ENCODE measurements around the gene KCNK16. TPM values are rescaled to one million over a fixed set of nuclear protein-coding genes. Genes with fewer than 3 reads are reported as not detected.

The KCNK16 gene
- total RNA-seq, 1 donor from 2014 or later: not detected

- no peaks in the 10 kb centered on the region for H3K4me1 Mint-ChIP-seq (ENCODE audit: low read depth, unreplicated experiment)
- Histone ChIP-seq H3K4me3 (ENCODE audit: insufficient read depth, low read depth, low read length) (no peak overlapping the region), H2AFZ (ENCODE audit: low read depth, low read length) (no peak overlapping the region), H3K4me2 (ENCODE audit: low read length) (no peak overlapping the region), H3K4me1 (ENCODE audit: insufficient read depth, low read length) (no peaks in the 10 kb centered on the region), H3K9me3 (ENCODE audit: insufficient read depth, low read depth, low read length) (no peaks in the 10 kb centered on the region), H4K20me1 (ENCODE audit: insufficient read depth, low read length) (no peaks in the 10 kb centered on the region), H3K79me2 (ENCODE audit: insufficient read depth, low read length) (no peaks in the 10 kb centered on the region), H3K27ac (ENCODE audit: low read depth, low read length) (no peak overlapping the region), H3K9ac (ENCODE audit: low read length) (no peak overlapping the region), H3K27me3 (ENCODE audit: insufficient read depth, low read length) (no peaks in the 10 kb centered on the region), H3K36me3 (ENCODE audit: insufficient read depth, low read length) (no peaks in the 10 kb centered on the region)
- no peak overlapping the region for H3K4me3 Mint-ChIP-seq (ENCODE audit: unreplicated experiment)
- no peaks in the 10 kb centered on the region for H3K36me3 Mint-ChIP-seq (ENCODE audit: low read depth, unreplicated experiment)
- H3K27ac Mint-ChIP-seq (ENCODE audit: unreplicated experiment): no peak overlapping the region
- TF ChIP-seq EZH2 (IDR thresholded peaks at IDR 0.05; ENCODE audit: insufficient read depth, low read length): no peak
- TF ChIP-seq, protein P1, sequence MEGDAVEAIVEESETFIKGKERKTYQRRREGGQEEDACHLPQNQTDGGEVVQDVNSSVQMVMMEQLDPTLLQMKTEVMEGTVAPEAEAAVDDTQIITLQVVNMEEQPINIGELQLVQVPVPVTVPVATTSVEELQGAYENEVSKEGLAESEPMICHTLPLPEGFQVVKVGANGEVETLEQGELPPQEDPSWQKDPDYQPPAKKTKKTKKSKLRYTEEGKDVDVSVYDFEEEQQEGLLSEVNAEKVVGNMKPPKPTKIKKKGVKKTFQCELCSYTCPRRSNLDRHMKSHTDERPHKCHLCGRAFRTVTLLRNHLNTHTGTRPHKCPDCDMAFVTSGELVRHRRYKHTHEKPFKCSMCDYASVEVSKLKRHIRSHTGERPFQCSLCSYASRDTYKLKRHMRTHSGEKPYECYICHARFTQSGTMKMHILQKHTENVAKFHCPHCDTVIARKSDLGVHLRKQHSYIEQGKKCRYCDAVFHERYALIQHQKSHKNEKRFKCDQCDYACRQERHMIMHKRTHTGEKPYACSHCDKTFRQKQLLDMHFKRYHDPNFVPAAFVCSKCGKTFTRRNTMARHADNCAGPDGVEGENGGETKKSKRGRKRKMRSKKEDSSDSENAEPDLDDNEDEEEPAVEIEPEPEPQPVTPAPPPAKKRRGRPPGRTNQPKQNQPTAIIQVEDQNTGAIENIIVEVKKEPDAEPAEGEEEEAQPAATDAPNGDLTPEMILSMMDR (IDR thresholded peaks at IDR 0.05; ENCODE audit: insufficient read depth, low read depth, low read length): peak; percentile 91
- H3K27me3 Mint-ChIP-seq (ENCODE audit: low read depth, unreplicated experiment): peaks cover 32% of the 10 kb centered on the region
- FAIRE-seq (peak; percentile 72), DNase-seq (ENCODE audit: low read depth) (peak; percentile 20)
- peaks cover 2% of the 10 kb centered on the region for H3K9me3 Mint-ChIP-seq (ENCODE audit: unreplicated experiment)
Measured at GRCh38 chr6:39347906-39348585, 25.5 kb upstream of the KCNK16 start.

DNA sequence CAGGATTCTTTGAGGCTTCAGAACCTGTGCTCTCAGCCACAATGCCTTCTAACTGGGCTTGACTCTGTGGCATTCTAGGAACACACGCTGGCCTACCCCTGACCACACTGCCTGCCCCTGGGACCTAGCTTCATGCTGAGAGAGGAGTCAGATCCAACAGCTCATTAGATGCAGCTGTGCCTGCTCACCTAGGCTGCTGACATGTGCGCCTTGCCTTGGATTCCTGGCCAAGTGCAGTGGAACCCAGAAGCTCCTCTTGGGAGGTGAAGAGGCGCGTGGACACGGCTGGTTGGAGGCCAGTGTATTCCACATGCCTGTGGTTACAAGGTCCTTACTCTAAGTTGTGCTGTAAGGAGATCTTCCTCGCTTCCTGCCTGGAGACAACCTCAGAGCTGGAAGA is 24.7 kb upstream of the KCNK16 start:
- H3K27me3 Mint-ChIP-seq (ENCODE audit: low read depth, unreplicated experiment): peaks cover 32% of the 10 kb centered on the region
- no peaks in the 10 kb centered on the region for H3K36me3 Mint-ChIP-seq (ENCODE audit: low read depth, unreplicated experiment)
- no peaks in the 10 kb centered on the region for H3K4me1 Mint-ChIP-seq (ENCODE audit: low read depth, unreplicated experiment)
- TF ChIP-seq EZH2 (IDR thresholded peaks at IDR 0.05; ENCODE audit: insufficient read depth, low read length): no peak
- TF ChIP-seq, protein P1 (IDR thresholded peaks at IDR 0.05; ENCODE audit: insufficient read depth, low read depth, low read length): no peak
- no peak overlapping the region for H3K4me3 Mint-ChIP-seq (ENCODE audit: unreplicated experiment)
- Histone ChIP-seq H3K27ac (ENCODE audit: low read depth, low read length) (no peak overlapping the region), H3K4me3 (ENCODE audit: insufficient read depth, low read depth, low read length) (no peak overlapping the region), H3K9me3 (ENCODE audit: insufficient read depth, low read depth, low read length) (no peaks in the 10 kb centered on the region), H3K36me3 (ENCODE audit: insufficient read depth, low read length) (no peaks in the 10 kb centered on the region), H3K4me1 (ENCODE audit: insufficient read depth, low read length) (no peaks in the 10 kb centered on the region), H3K27me3 (ENCODE audit: insufficient read depth, low read length) (no peaks in the 10 kb centered on the region), H4K20me1 (ENCODE audit: insufficient read depth, low read length) (no peaks in the 10 kb centered on the region), H3K4me2 (ENCODE audit: low read length) (no peak overlapping the region), H2AFZ (ENCODE audit: low read depth, low read length) (no peak overlapping the region), H3K79me2 (ENCODE audit: insufficient read depth, low read length) (no peaks in the 10 kb centered on the region), H3K9ac (ENCODE audit: low read length) (no peak overlapping the region)
- DNase-seq (ENCODE audit: low read depth): no peak
- H3K27ac Mint-ChIP-seq (ENCODE audit: unreplicated experiment): no peak overlapping the region
- peaks cover 2% of the 10 kb centered on the region for H3K9me3 Mint-ChIP-seq (ENCODE audit: unreplicated experiment)
- FAIRE-seq: no peak

GRCh38 chr6:39344821-39345280 is 22.3 kb upstream of the KCNK16 start:
- no peaks in the 10 kb centered on the region for H3K4me1 Mint-ChIP-seq (ENCODE audit: low read depth, unreplicated experiment)
- no peak overlapping the region for H3K4me3 ChIP-seq (ENCODE audit: insufficient read depth, low read depth, low read length)
- DNase-seq (ENCODE audit: low read depth) (no peak), FAIRE-seq (no peak)
- no peak overlapping the region for H2AFZ ChIP-seq (ENCODE audit: low read depth, low read length)
- H3K4me2 ChIP-seq (ENCODE audit: low read length): no peak overlapping the region
- H3K79me2 ChIP-seq (ENCODE audit: insufficient read depth, low read length): no peaks in the 10 kb centered on the region
- H3K4me1 ChIP-seq (ENCODE audit: insufficient read depth, low read length): no peaks in the 10 kb centered on the region
- peaks cover 18% of the 10 kb centered on the region for H3K27me3 Mint-ChIP-seq (ENCODE audit: low read depth, unreplicated experiment)
- H3K4me3 Mint-ChIP-seq (ENCODE audit: unreplicated experiment): no peak overlapping the region
- TF ChIP-seq, protein P1 (IDR thresholded peaks at IDR 0.05; ENCODE audit: insufficient read depth, low read depth, low read length): no peak
- TF ChIP-seq EZH2 (IDR thresholded peaks at IDR 0.05; ENCODE audit: insufficient read depth, low read length): no peak
- no peaks in the 10 kb centered on the region for H3K36me3 ChIP-seq (ENCODE audit: insufficient read depth, low read length)
- no peaks in the 10 kb centered on the region for H3K36me3 Mint-ChIP-seq (ENCODE audit: low read depth, unreplicated experiment)
- H3K27me3 ChIP-seq (ENCODE audit: insufficient read depth, low read length): no peaks in the 10 kb centered on the region
- H3K9me3 ChIP-seq (ENCODE audit: insufficient read depth, low read depth, low read length): no peaks in the 10 kb centered on the region
- peaks cover 2% of the 10 kb centered on the region for H3K9me3 Mint-ChIP-seq (ENCODE audit: unreplicated experiment)
- H4K20me1 ChIP-seq (ENCODE audit: insufficient read depth, low read length): no peaks in the 10 kb centered on the region
- no peak overlapping the region for H3K9ac ChIP-seq (ENCODE audit: low read length)
- no peak overlapping the region for H3K27ac Mint-ChIP-seq (ENCODE audit: unreplicated experiment)
- no peak overlapping the region for H3K27ac ChIP-seq (ENCODE audit: low read depth, low read length)

Data from astrocyte (in vitro differentiated cells and primary cell).